ENCODE data around the gene TSPYL2. TPM values are rescaled to one million over a fixed set of nuclear protein-coding genes. Genes with fewer than 3 reads are reported as not detected.

TSPYL2 gene
- total RNA-seq, 2 experiments from 2014 or later = 56.8 to 61.0 TPM

DNA sequence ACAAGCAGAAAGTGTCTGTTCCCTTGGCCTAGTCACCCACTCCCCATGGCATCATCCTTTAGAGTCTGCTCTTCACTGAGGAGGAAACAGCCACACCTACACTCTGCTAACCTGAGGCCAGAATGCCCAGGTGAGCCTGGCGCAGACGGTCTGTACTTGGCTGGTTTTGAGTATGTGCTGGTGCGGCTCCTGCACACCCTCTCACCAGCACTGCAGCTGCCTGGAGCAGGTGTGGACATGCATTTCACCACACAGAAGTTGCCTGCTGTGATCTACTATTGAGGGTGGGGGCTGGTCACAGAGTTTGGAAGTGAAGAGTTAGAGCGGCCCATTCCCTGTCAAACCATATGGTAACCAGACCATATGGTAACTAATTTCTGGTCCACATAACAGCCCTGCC is 51.2 kb downstream of the TSPYL2 start:
- intact Hi-C loops (cut with micrococcal nuclease) = no loop called here
- H3K36me3 Mint-ChIP-seq (ENCODE audit: low read depth) = peaks cover 4% of the 10 kb centered on the region
- no peaks in the 10 kb centered on the region for H3K4me1 Mint-ChIP-seq (ENCODE audit: low read depth)
- no peak overlapping the region for H3K4me3 Mint-ChIP-seq
- H3K9me3 Mint-ChIP-seq = no peaks in the 10 kb centered on the region
- CTCF ChIA-PET = no interaction called here
- H3K27ac Mint-ChIP-seq = no peak overlapping the region
- POLR2A ChIA-PET = no interaction called here
- H3K27me3 Mint-ChIP-seq = no peaks in the 10 kb centered on the region
- no peak for ATAC-seq
- DNase-seq = no peak
- TF ChIP-seq, protein P1, sequence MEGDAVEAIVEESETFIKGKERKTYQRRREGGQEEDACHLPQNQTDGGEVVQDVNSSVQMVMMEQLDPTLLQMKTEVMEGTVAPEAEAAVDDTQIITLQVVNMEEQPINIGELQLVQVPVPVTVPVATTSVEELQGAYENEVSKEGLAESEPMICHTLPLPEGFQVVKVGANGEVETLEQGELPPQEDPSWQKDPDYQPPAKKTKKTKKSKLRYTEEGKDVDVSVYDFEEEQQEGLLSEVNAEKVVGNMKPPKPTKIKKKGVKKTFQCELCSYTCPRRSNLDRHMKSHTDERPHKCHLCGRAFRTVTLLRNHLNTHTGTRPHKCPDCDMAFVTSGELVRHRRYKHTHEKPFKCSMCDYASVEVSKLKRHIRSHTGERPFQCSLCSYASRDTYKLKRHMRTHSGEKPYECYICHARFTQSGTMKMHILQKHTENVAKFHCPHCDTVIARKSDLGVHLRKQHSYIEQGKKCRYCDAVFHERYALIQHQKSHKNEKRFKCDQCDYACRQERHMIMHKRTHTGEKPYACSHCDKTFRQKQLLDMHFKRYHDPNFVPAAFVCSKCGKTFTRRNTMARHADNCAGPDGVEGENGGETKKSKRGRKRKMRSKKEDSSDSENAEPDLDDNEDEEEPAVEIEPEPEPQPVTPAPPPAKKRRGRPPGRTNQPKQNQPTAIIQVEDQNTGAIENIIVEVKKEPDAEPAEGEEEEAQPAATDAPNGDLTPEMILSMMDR (IDR thresholded peaks at IDR 0.05) = no peak

DNA sequence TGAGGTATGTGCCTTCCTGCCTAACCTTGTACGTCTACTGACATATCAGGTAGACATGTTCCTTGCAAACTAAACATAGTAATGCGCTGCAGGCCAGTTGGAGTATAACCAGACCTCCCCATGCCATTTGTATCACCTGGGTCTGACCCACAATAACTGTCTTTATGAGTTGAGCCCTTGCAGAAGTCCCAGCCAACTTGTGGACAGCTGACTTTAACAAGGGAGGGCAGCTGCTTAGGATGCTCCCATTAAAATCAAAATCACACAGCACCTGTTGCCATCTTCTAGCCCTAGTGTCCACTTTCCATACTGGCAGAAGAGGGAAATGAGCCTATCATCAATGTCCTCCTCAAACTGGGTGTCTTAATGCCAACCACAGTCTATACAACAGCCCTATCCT is 53.4 kb downstream of the TSPYL2 start:
- H3K4me1 Mint-ChIP-seq (ENCODE audit: low read depth) = no peaks in the 10 kb centered on the region
- DNase-seq = no peak
- H3K36me3 Mint-ChIP-seq (ENCODE audit: low read depth) = peaks cover 4% of the 10 kb centered on the region
- H3K27me3 Mint-ChIP-seq = no peaks in the 10 kb centered on the region
- no peaks in the 10 kb centered on the region for H3K9me3 Mint-ChIP-seq
- ChIA-PET POLR2A (no interaction called here), CTCF (no interaction called here)
- TF ChIP-seq, protein P1 (IDR thresholded peaks at IDR 0.05) = no peak
- H3K4me3 Mint-ChIP-seq = no peak overlapping the region
- intact Hi-C loops (cut with micrococcal nuclease) = no loop called here
- no peak for ATAC-seq
- no peak overlapping the region for H3K27ac Mint-ChIP-seq

Other genes with a start within 250 kb of the TSPYL2 start
- not detected for gene XAGE3, start 214.3 kb upstream of the TSPYL2 start, total RNA-seq
- 10 to 100 TPM; 14.5 to 16.2 TPM for gene FAM156B, start 185.0 kb upstream of the TSPYL2 start, total RNA-seq
- gene FAM156A, start 123.8 kb upstream of the TSPYL2 start, total RNA-seq = 10 to 100 TPM; 20.6 to 21.0 TPM
- under 1 TPM; 0.36 to 0.70 TPM for gene GPR173, start 33.6 kb upstream of the TSPYL2 start, total RNA-seq
- gene KANTR, start 11.8 kb downstream of the TSPYL2 start, total RNA-seq = 10 to 100 TPM; 11.1 to 11.7 TPM
- 10 to 100 TPM; 94.3 to 99.4 TPM for gene KDM5C, start 142.8 kb downstream of the TSPYL2 start, total RNA-seq
- under 1 TPM; 0.05 to 0.07 TPM for gene IQSEC2, start 199.2 kb downstream of the TSPYL2 start, total RNA-seq